ENCODE results near the gene EDIL3. TPM values are rescaled to one million over a fixed set of nuclear protein-coding genes. Genes with fewer than 3 reads are reported as not detected.

Gene EDIL3
- polyA plus RNA-seq, 1 donor (not counting 4 experiments of a cell fraction or from before 2014, with no cell fraction given): 0.34 TPM

DNA sequence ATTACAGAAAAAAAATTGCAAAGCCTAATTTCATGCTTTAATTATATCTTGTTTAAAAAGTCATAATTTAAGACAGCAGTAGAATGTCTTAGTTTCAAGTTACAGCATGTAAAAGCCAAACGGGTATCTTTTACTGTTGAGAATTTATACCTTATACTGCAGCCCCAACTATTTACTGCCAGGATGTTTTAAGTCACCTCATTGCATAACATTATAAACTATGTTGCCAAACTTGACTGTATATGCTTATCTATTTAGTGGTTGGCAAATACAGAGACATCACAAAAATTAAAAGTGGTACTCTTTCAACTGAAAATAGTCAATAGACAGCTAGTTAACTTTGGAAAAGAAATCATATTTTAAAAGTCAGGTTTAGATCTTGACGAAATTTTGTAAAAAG lies 119.5 kb downstream of the EDIL3 start:
- Histone ChIP-seq H3K4me1 (ENCODE audit: control insufficient read depth, extremely low read depth, insufficient read depth, low read length) (no peaks in the 10 kb centered on the region), H3K27me3 (ENCODE audit: control insufficient read depth, extremely low read depth, insufficient read depth, low read length) (no peaks in the 10 kb centered on the region), H4K20me1 (ENCODE audit: control insufficient read depth, extremely low read depth, insufficient read depth, low read length) (no peaks in the 10 kb centered on the region), H3K4me2 (ENCODE audit: control insufficient read depth, extremely low read depth, insufficient read depth, low read depth, low read length) (no peak overlapping the region), H3K4me3 (ENCODE audit: control insufficient read depth in 2 of 3, extremely low read depth in 1 of 3, insufficient read depth in 2 of 3, low read depth in 1 of 3, low read length in 3 of 3) (no peak overlapping the region), H3K27ac (ENCODE audit: control insufficient read depth, insufficient read depth, low read length) (no peak overlapping the region), H2AFZ (ENCODE audit: control insufficient read depth, low read length) (no peak overlapping the region), H3K9me3 (ENCODE audit: control insufficient read depth, low read depth, low read length) (no peaks in the 10 kb centered on the region), H3K36me3 (ENCODE audit: control insufficient read depth in 2 of 2, extremely low read depth in 1 of 2, insufficient read depth in 2 of 2, low read length in 2 of 2) (no peaks in the 10 kb centered on the region), H3K79me2 (ENCODE audit: control insufficient read depth, insufficient read depth, low read length) (no peaks in the 10 kb centered on the region), H3K9me1 (ENCODE audit: control insufficient read depth, extremely low read depth, insufficient read depth, low read length) (no peaks in the 10 kb centered on the region), H3K9ac (ENCODE audit: control insufficient read depth, extremely low read depth, insufficient read depth, low read length) (no peak overlapping the region)
- FAIRE-seq (no peak), DNase-seq (ENCODE audit: low read depth, low spot score) (no peak)
- TF ChIP-seq, protein P1, sequence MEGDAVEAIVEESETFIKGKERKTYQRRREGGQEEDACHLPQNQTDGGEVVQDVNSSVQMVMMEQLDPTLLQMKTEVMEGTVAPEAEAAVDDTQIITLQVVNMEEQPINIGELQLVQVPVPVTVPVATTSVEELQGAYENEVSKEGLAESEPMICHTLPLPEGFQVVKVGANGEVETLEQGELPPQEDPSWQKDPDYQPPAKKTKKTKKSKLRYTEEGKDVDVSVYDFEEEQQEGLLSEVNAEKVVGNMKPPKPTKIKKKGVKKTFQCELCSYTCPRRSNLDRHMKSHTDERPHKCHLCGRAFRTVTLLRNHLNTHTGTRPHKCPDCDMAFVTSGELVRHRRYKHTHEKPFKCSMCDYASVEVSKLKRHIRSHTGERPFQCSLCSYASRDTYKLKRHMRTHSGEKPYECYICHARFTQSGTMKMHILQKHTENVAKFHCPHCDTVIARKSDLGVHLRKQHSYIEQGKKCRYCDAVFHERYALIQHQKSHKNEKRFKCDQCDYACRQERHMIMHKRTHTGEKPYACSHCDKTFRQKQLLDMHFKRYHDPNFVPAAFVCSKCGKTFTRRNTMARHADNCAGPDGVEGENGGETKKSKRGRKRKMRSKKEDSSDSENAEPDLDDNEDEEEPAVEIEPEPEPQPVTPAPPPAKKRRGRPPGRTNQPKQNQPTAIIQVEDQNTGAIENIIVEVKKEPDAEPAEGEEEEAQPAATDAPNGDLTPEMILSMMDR (optimal IDR thresholded peaks at IDR 0.05 in 1 of 3, IDR thresholded peaks at IDR 0.05 in 1 of 3, conservative IDR thresholded peaks at IDR 0.05 in 1 of 3; ENCODE audit: extremely low read depth in 1 of 3, insufficient read depth in 2 of 3, low read length in 3 of 3): no peak
- no peak for TF ChIP-seq EZH2 (IDR thresholded peaks at IDR 0.05; ENCODE audit: low read length)
- dilution Hi-C loops (cut with MboI; ENCODE audit: extremely low pct_ligation_motif_present, low sequenced_read_pairs): no loop called here

DNA sequence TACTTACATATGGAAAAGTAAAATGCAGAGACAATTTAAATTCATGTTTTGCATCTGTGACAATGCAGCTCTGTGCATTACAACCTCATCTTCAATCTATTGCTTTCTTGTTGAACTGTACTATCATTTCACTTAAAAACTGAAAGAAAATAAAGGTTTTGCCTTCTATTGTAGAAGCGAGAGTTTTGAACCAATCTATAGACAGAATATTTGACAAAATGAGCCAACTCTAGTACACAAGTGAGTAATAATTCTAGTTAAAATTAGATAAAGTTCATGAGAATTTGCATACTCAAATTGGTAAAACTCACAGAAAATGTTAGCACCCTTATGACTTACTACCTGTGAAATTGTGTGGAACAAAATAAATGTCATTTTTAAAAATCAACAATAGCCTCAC lies 123.7 kb downstream of the EDIL3 start:
- Histone ChIP-seq H3K9ac (ENCODE audit: control insufficient read depth, extremely low read depth, insufficient read depth, low read length) (no peak overlapping the region), H3K9me1 (ENCODE audit: control insufficient read depth, extremely low read depth, insufficient read depth, low read length) (no peaks in the 10 kb centered on the region), H3K4me2 (ENCODE audit: control insufficient read depth, extremely low read depth, insufficient read depth, low read depth, low read length) (no peak overlapping the region), H3K79me2 (ENCODE audit: control insufficient read depth, insufficient read depth, low read length) (no peaks in the 10 kb centered on the region), H3K9me3 (ENCODE audit: control insufficient read depth, low read depth, low read length) (no peaks in the 10 kb centered on the region), H3K27ac (ENCODE audit: control insufficient read depth, insufficient read depth, low read length) (no peak overlapping the region), H3K36me3 (ENCODE audit: control insufficient read depth in 2 of 2, extremely low read depth in 1 of 2, insufficient read depth in 2 of 2, low read length in 2 of 2) (no peaks in the 10 kb centered on the region), H3K4me1 (ENCODE audit: control insufficient read depth, extremely low read depth, insufficient read depth, low read length) (no peaks in the 10 kb centered on the region), H4K20me1 (ENCODE audit: control insufficient read depth, extremely low read depth, insufficient read depth, low read length) (no peaks in the 10 kb centered on the region), H3K4me3 (ENCODE audit: control insufficient read depth in 2 of 3, extremely low read depth in 1 of 3, insufficient read depth in 2 of 3, low read depth in 1 of 3, low read length in 3 of 3) (no peak overlapping the region), H2AFZ (ENCODE audit: control insufficient read depth, low read length) (no peak overlapping the region), H3K27me3 (ENCODE audit: control insufficient read depth, extremely low read depth, insufficient read depth, low read length) (no peaks in the 10 kb centered on the region)
- TF ChIP-seq, protein P1 (optimal IDR thresholded peaks at IDR 0.05 in 1 of 3, IDR thresholded peaks at IDR 0.05 in 1 of 3, conservative IDR thresholded peaks at IDR 0.05 in 1 of 3; ENCODE audit: extremely low read depth in 1 of 3, insufficient read depth in 2 of 3, low read length in 3 of 3): no peak
- no peak for TF ChIP-seq EZH2 (IDR thresholded peaks at IDR 0.05; ENCODE audit: low read length)
- DNase-seq (ENCODE audit: low read depth, low spot score): no peak
- dilution Hi-C loops (cut with MboI; ENCODE audit: extremely low pct_ligation_motif_present, low sequenced_read_pairs): no loop called here
- no peak for FAIRE-seq

Data from keratinocyte (primary cell).